Esophagus muscularis mucosa (tissue), 3 donors: ENCODE results near the gene ALDH7A1.

Source experiments
- POLR2AphosphoS5 ChIP-seq, 2 donors: sonication (generic); formaldehyde crosslinking; IDR thresholded peaks; one replicate each; pipeline ENCODE4 v1.6.1; 2017; ENCODE audit warnings: antibody characterized with exemption in 2 of 2
- TF ChIP-seq, protein P1 (sequence below), 3 experiments: fragments of 200-600 bp in 2 of 3; fragments of 450-650 bp in 1 of 3; sonication (generic) in 2 of 3; IDR thresholded peaks; one replicate each; pipeline ENCODE4 v1.5.1; 2017 to 2019; ENCODE audit warnings: antibody characterized with exemption in 3 of 3, mild to moderate bottlenecking in 2 of 3, moderate library complexity in 1 of 3

DNA sequence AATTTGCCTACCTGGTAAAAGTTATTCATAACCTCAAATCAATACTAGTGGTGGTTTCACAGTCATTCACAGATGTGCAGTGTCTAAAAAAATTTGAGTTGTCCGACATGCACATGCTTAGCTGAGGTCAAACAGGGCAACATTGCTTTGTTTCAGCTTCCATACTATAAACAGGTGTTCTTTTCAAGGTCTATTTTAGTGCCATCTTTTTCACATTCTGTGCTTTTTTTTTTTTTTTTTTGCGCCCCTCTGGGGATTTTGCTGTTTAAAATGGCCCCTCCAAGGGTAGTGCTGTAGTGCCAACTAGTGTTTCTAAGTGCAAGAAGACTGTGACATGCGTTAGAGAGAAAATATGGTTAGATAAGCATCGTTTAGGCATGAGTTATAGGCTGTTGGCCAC is 20.3 kb upstream of the ALDH7A1 start:
- TF ChIP-seq, protein P1, sequence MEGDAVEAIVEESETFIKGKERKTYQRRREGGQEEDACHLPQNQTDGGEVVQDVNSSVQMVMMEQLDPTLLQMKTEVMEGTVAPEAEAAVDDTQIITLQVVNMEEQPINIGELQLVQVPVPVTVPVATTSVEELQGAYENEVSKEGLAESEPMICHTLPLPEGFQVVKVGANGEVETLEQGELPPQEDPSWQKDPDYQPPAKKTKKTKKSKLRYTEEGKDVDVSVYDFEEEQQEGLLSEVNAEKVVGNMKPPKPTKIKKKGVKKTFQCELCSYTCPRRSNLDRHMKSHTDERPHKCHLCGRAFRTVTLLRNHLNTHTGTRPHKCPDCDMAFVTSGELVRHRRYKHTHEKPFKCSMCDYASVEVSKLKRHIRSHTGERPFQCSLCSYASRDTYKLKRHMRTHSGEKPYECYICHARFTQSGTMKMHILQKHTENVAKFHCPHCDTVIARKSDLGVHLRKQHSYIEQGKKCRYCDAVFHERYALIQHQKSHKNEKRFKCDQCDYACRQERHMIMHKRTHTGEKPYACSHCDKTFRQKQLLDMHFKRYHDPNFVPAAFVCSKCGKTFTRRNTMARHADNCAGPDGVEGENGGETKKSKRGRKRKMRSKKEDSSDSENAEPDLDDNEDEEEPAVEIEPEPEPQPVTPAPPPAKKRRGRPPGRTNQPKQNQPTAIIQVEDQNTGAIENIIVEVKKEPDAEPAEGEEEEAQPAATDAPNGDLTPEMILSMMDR (IDR thresholded peaks at IDR 0.05), result no peak
- no peak for TF ChIP-seq POLR2AphosphoS5 (IDR thresholded peaks at IDR 0.05)
